OCI-LY7 (cell line): ENCODE measurements around the gene ST6GALNAC2.

Experiments used
- EZH2phosphoT487 ChIP-seq: fragments of 200-600 bp; sonication (generic); IDR thresholded peaks from 2 replicates; pipeline ENCODE4 v1.6.1; 2018; ENCODE audit warnings: low read depth, borderline replicate concordance, mild to moderate bottlenecking, mixed run types, antibody characterized with exemption, low read length, moderate library complexity, mixed read lengths
- TF ChIP-seq, protein P1 (sequence below): fragments of 200-600 bp; sonication (generic); conservative IDR thresholded peaks from 2 replicates; pipeline ENCODE4 v1.5.1; 2014; ENCODE audit warnings: mild to moderate bottlenecking, antibody characterized with exemption, low read length, moderate library complexity, mixed read lengths

DNA sequence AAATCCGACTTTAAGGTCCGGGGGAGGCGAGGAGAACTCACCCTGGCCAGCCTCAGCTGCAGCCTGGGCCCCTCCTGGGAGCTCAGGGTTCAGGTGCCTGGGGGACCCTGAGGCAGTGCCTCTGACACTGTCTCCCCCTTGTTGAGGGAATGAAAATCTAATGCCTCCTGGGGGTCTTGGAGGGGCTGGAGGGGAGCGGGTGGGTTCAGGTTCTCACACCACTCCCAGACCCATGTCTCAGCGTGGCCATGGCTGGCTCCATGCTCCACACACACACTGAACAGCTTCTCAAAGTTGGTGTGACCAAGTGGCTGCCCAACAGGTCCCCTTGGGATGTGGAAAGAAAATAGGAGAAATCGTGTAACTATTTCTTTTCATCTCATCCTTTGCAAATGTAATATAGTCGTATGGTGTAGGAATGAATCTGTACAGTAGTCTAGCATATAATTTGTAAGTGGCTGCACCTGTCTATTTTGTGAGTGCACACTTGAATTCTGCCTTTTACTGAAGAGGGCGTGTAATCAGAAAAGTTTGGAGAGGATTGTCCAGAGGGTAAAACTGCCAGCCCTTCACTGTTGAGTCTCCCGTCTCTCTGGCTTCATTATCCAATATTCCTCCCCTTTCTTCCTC, 46.6 kb downstream of the ST6GALNAC2 start:
- TF ChIP-seq, protein P1, sequence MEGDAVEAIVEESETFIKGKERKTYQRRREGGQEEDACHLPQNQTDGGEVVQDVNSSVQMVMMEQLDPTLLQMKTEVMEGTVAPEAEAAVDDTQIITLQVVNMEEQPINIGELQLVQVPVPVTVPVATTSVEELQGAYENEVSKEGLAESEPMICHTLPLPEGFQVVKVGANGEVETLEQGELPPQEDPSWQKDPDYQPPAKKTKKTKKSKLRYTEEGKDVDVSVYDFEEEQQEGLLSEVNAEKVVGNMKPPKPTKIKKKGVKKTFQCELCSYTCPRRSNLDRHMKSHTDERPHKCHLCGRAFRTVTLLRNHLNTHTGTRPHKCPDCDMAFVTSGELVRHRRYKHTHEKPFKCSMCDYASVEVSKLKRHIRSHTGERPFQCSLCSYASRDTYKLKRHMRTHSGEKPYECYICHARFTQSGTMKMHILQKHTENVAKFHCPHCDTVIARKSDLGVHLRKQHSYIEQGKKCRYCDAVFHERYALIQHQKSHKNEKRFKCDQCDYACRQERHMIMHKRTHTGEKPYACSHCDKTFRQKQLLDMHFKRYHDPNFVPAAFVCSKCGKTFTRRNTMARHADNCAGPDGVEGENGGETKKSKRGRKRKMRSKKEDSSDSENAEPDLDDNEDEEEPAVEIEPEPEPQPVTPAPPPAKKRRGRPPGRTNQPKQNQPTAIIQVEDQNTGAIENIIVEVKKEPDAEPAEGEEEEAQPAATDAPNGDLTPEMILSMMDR, result no peak
- no peak for TF ChIP-seq EZH2phosphoT487
